T-cell (primary cell): ENCODE data around the gene MYRIP. TPM values are rescaled to one million over a fixed set of nuclear protein-coding genes. Genes with fewer than 3 reads are reported as not detected.

Source experiments
- ATAC-seq, 4 experiments: fragments of 200-7000 bp in 3 of 4; fragments of 150-1000 bp in 1 of 4; cut with Tn5 transposase; replicated peaks in 1 of 4; 1 replicate in 3 of 4; 2 replicates in 1 of 4; pipeline ENCODE4 v1.10.0; 2021; ENCODE audit warnings: moderate library complexity in 3 of 4, mild to moderate bottlenecking in 2 of 4, moderate number of reproducible peaks in 1 of 4
- CTCF ChIA-PET, 2 donors: fragments of 300-600 bp; sonication (Branson Sonifier 250); formaldehyde crosslinking; loops; one replicate each; lab custom pipeline; 2022; ENCODE audit warnings: antibody characterized with exemption in 2 of 2; lab: Charles Lee
- POLR2A ChIA-PET, 2 donors: fragments of 300-600 bp; sonication (Branson Sonifier 250); formaldehyde crosslinking; loops; one replicate each; lab custom pipeline; 2022; ENCODE audit warnings: antibody characterized with exemption in 2 of 2; lab: Charles Lee
- DNase-seq, 35 experiments: peaks; one replicate each; pipeline versions ENCODE4 v3.0.0 to v3.0.0-alpha.2; 2013 to 2023
- H3K27ac ChIP-seq: one replicate; pipeline ENCODE4 v1.5.1; 2013; ENCODE audit warnings: low read length
- H3K27me3 ChIP-seq, 2 experiments: replicated peaks in 1 of 2; 1 replicate in 1 of 2; 2 replicates in 1 of 2; pipeline versions ENCODE4 v1.6.1 to v1.7.0; 2013; ENCODE audit warnings: low read length in 1 of 2, mixed read lengths in 1 of 2; ENCODE audit not compliant: control insufficient read depth in 2 of 2, insufficient read depth in 2 of 2; ENCODE audit errors: extremely low read depth in 1 of 2
- H3K36me3 ChIP-seq, 2 donors: 1 replicate in 1 of 2; 2 replicates in 1 of 2; pipeline versions ENCODE4 v1.6.1 to v1.7.0; 2013; ENCODE audit warnings: low read length in 1 of 2; ENCODE audit not compliant: control insufficient read depth in 2 of 2, insufficient read depth in 1 of 2; ENCODE audit errors: extremely low read depth in 1 of 2
- H3K4me1 ChIP-seq, 2 experiments: 1 replicate in 1 of 2; 2 replicates in 1 of 2; pipeline versions ENCODE4 v1.6.1 to v1.7.0; 2013; ENCODE audit warnings: low read length in 2 of 2, mixed read lengths in 1 of 2; ENCODE audit not compliant: insufficient read depth in 2 of 2, control insufficient read depth in 1 of 2; ENCODE audit errors: extremely low read depth in 1 of 2
- H3K4me3 ChIP-seq, 2 donors: 1 replicate in 1 of 2; 2 replicates in 1 of 2; pipeline versions ENCODE4 v1.5.1 to v1.7.0; 2013; ENCODE audit warnings: mild to moderate bottlenecking in 2 of 2, low read length in 1 of 2, moderate library complexity in 1 of 2; ENCODE audit not compliant: control insufficient read depth in 1 of 2; ENCODE audit errors: extremely low read depth in 1 of 2
- H3K9me3 ChIP-seq: 2 replicates; pipeline ENCODE4 v1.7.0; 2013
- H3K27ac Mint-ChIP-seq, 2 donors: one replicate each; pipeline ENCODE4 v1.8.0; 2020 to 2021; ENCODE audit warnings: mild to moderate bottlenecking in 2 of 2, mixed read lengths in 2 of 2
- H3K27me3 Mint-ChIP-seq, 2 donors: one replicate each; pipeline ENCODE4 v1.8.0; 2021 to 2022; ENCODE audit warnings: mixed read lengths in 2 of 2
- H3K36me3 Mint-ChIP-seq: one replicate; pipeline ENCODE4 v1.8.0; 2021; ENCODE audit warnings: mixed read lengths
- H3K4me1 Mint-ChIP-seq, 3 donors: one replicate each; pipeline ENCODE4 v1.8.0; 2020 to 2022; ENCODE audit warnings: mixed read lengths in 3 of 3, mild to moderate bottlenecking in 1 of 3
- H3K4me3 Mint-ChIP-seq, 3 donors: one replicate each; pipeline ENCODE4 v1.8.0; 2020 to 2022; ENCODE audit warnings: mild to moderate bottlenecking in 3 of 3, mixed read lengths in 3 of 3, moderate library complexity in 3 of 3
- H3K9me3 Mint-ChIP-seq, 3 donors: one replicate each; pipeline ENCODE4 v1.8.0; 2020 to 2022; ENCODE audit warnings: mixed read lengths in 3 of 3
- WGBS: methylation state at CpG from one replicate; pipeline ENCODE4 v1.1.5; 2013; ENCODE audit warnings: missing lambda C conversion rate; ENCODE audit not compliant: insufficient coverage; 5-methylcytosine and 5-hydroxymethylcytosine counted together
- total RNA-seq, 35 experiments: library from RNA in 6 of 35; stranded (reverse) in 6 of 35; fragments of 120-200 nt in 1 of 35; gene quantifications; one replicate each; pipeline versions ENCODE4 v1.2.1 to v1.2.4 and lab custom pipeline; 2013 to 2026

Gene MYRIP
- total RNA-seq, 5 donors from 2014 or later (not counting 1 experiment from before 2014, with no cell fraction given), result not detected

GRCh38 chr3:40213556-40213955, 404.1 kb downstream of the MYRIP start:
- POLR2A ChIA-PET, result interaction anchor here in 1 of 2 donors (0.7 kb wide), 1 partner anchor 9 kb away, joined by 3 read pairs; no protein-coding TSS in a partner anchor
- Mint-ChIP-seq H3K4me3 (no peak overlapping the region), H3K27ac (no peak overlapping the region), H3K4me1 (no peaks in the 10 kb centered on the region), H3K9me3 (no peaks in the 10 kb centered on the region), H3K36me3 (no peaks in the 10 kb centered on the region), H3K27me3 (no peaks in the 10 kb centered on the region)
- Histone ChIP-seq H3K36me3 (no peaks in the 10 kb centered on the region), H3K4me3 (no peak overlapping the region), H3K27me3 (no peaks in the 10 kb centered on the region), H3K4me1 (no peaks in the 10 kb centered on the region), H3K9me3 (no peaks in the 10 kb centered on the region), H3K27ac (no peak overlapping the region)
- 80% methylated on average over 1 of the region's 5 CpGs for WGBS
- DNase-seq (no peak), ATAC-seq (no peak)
- CTCF ChIA-PET, result no interaction called here

- POLR2A ChIA-PET, result no interaction called here
Measured at GRCh38 chr3:40215015-40215414, 405.6 kb downstream of the MYRIP start.

DNA sequence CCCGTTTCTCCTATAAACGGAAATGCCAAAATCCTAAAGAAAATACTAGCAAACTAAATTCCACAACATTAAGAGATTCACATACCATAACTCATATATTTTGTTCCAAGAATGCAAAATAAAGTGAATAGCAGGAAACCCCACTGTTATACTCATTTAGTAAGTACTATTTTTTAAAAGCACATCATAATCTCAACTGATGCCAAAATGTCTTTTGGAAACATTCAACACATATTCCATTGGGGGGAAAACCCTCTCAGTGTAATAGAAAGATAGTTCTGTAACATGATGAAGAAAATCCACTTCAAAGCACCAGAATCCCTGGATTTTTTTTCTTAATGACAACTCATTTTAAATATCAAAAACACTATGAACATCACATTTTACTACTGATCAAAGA, 407.1 kb downstream of the MYRIP start:
- ATAC-seq (no peak), DNase-seq (no peak)
- no peaks in the 10 kb centered on the region for H3K27me3 ChIP-seq
- peaks cover 0 to 6% (median 3%) of the 10 kb centered on the region in 3 donors for H3K9me3 Mint-ChIP-seq
- H3K36me3 ChIP-seq, result no peaks in the 10 kb centered on the region
- CTCF ChIA-PET, result no interaction called here
- POLR2A ChIA-PET, result no interaction called here
- H3K36me3 Mint-ChIP-seq, result no peaks in the 10 kb centered on the region
- H3K4me3 Mint-ChIP-seq, result no peak overlapping the region
- no peaks in the 10 kb centered on the region for H3K4me1 Mint-ChIP-seq
- no peaks in the 10 kb centered on the region for H3K9me3 ChIP-seq
- H3K27me3 Mint-ChIP-seq, result no peaks in the 10 kb centered on the region
- H3K27ac Mint-ChIP-seq, result no peak overlapping the region
- WGBS, result no CpG with 5 or more reads among the region's 2 CpGs
- H3K4me3 ChIP-seq, result no peak overlapping the region
- no peak overlapping the region for H3K27ac ChIP-seq
- H3K4me1 ChIP-seq, result no peaks in the 10 kb centered on the region

More at GRCh38 chr3:40215015-40215414, 405.6 kb downstream of the MYRIP start:
- no peaks in the 10 kb centered on the region for H3K27me3 Mint-ChIP-seq
- peaks cover 0 to 2% (median 0%) of the 10 kb centered on the region in 3 donors for H3K9me3 Mint-ChIP-seq
- no peak overlapping the region for H3K27ac ChIP-seq
- CTCF ChIA-PET, result no interaction called here
- no peak overlapping the region for H3K4me3 ChIP-seq
- no peak overlapping the region for H3K4me3 Mint-ChIP-seq
- H3K36me3 ChIP-seq, result no peaks in the 10 kb centered on the region
- no peaks in the 10 kb centered on the region for H3K36me3 Mint-ChIP-seq
- DNase-seq, result no peak
- no peaks in the 10 kb centered on the region for H3K4me1 ChIP-seq
- ATAC-seq, result no peak
- H3K27ac Mint-ChIP-seq, result no peak overlapping the region
- H3K4me1 Mint-ChIP-seq, result no peaks in the 10 kb centered on the region
- H3K27me3 ChIP-seq, result no peaks in the 10 kb centered on the region
- H3K9me3 ChIP-seq, result no peaks in the 10 kb centered on the region

DNA sequence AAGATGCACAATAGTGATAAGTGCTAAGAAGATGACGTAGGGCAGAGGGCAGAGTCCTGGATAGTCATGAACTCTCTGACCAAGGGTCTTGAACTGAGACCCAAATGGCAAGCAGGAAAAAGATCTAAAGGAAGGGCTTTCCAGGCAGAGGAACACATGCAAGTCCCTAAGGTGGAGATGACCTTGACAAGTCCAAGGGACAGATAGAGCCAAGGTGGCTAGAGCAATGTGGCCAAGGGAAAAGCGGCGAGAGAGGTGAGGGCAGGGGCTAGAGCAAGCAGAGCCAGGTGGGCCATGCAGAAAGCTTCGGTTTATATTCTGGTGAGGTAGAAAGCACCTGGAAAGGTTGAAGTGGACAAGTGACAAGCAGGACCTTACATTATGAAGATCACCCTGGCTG, 414.4 kb downstream of the MYRIP start:
- H3K27ac Mint-ChIP-seq, result no peak overlapping the region
- no peak for ATAC-seq
- no peaks in the 10 kb centered on the region for H3K27me3 Mint-ChIP-seq
- Histone ChIP-seq H3K4me3 (no peak overlapping the region), H3K36me3 (peaks cover 0 to 4% of the 10 kb centered on the region in 2 donors), H3K27ac (no peak overlapping the region), H3K27me3 (peaks cover 0 to 3% of the 10 kb centered on the region in 2 experiments), H3K9me3 (no peaks in the 10 kb centered on the region), H3K4me1 (no peaks in the 10 kb centered on the region)
- H3K36me3 Mint-ChIP-seq, result peaks cover 6% of the 10 kb centered on the region
- H3K4me3 Mint-ChIP-seq, result no peak overlapping the region
- DNase-seq, result no peak
- CTCF ChIA-PET, result no interaction called here
- H3K4me1 Mint-ChIP-seq, result no peaks in the 10 kb centered on the region
- WGBS, result 91% methylated on average over 4 of the region's 4 CpGs
- POLR2A ChIA-PET, result no interaction called here
- H3K9me3 Mint-ChIP-seq, result peaks cover 0 to 5% (median 3%) of the 10 kb centered on the region in 3 donors

- peaks cover 0 to 3% of the 10 kb centered on the region in 2 experiments for H3K27me3 ChIP-seq
- 93% methylated on average over 2 of the region's 6 CpGs for WGBS
- H3K9me3 Mint-ChIP-seq, result peaks cover 0 to 4% (median 3%) of the 10 kb centered on the region in 3 donors
- H3K27me3 Mint-ChIP-seq, result no peaks in the 10 kb centered on the region
- H3K4me1 ChIP-seq, result no peaks in the 10 kb centered on the region
- no peak overlapping the region for H3K27ac Mint-ChIP-seq
- H3K4me3 Mint-ChIP-seq, result no peak overlapping the region
- ChIA-PET CTCF (no interaction called here), POLR2A (no interaction called here)
- DNase-seq (no peak), ATAC-seq (no peak)
- peaks cover 0 to 4% of the 10 kb centered on the region in 2 donors for H3K36me3 ChIP-seq
- no peaks in the 10 kb centered on the region for H3K4me1 Mint-ChIP-seq
- H3K27ac ChIP-seq, result no peak overlapping the region
- H3K4me3 ChIP-seq, result no peak overlapping the region
- peaks cover 6% of the 10 kb centered on the region for H3K36me3 Mint-ChIP-seq
- no peaks in the 10 kb centered on the region for H3K9me3 ChIP-seq
Measured at GRCh38 chr3:40224796-40225515, 415.5 kb downstream of the MYRIP start.

DNA sequence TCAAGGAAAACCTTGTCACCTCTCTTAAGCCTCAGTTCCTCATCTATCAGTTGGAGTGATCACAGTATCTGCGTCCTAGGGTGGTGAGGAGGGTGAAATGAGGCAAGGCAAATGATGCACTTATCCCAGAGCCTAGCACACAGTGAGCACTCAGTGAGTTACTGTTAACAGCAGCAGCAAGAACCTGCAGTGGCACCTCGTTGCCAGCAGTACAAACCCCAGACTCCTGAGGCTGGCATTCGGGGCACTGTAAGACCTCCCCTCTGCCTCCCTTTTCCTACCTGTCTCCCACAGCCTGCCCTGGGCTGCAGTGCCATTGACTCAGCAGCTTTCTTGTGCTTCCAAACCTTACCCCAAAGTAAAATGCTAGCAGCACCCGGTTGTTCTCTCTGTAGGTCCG, 417.2 kb downstream of the MYRIP start:
- no peak for ATAC-seq
- no peaks in the 10 kb centered on the region for H3K4me1 ChIP-seq
- Mint-ChIP-seq H3K9me3 (no peaks in the 10 kb centered on the region), H3K36me3 (peaks cover 6% of the 10 kb centered on the region), H3K27ac (no peak overlapping the region), H3K27me3 (no peaks in the 10 kb centered on the region), H3K4me3 (no peak overlapping the region), H3K4me1 (no peaks in the 10 kb centered on the region)
- no peaks in the 10 kb centered on the region for H3K9me3 ChIP-seq
- DNase-seq, result no peak
- WGBS, result 89% methylated on average over 4 of the region's 5 CpGs
- no peak overlapping the region for H3K4me3 ChIP-seq
- ChIA-PET POLR2A (no interaction called here), CTCF (no interaction called here)
- peaks cover 0 to 3% of the 10 kb centered on the region in 2 experiments for H3K27me3 ChIP-seq
- peaks cover 0 to 4% of the 10 kb centered on the region in 2 donors for H3K36me3 ChIP-seq
- H3K27ac ChIP-seq, result no peak overlapping the region
